GM12878 (cell line): ENCODE data around the gene TMEM30A. TPM values are rescaled to one million over a fixed set of nuclear protein-coding genes. Genes with fewer than 3 reads are reported as not detected.

ENCODE experiments used
- ATAC-seq: fragments of 200-7000 bp; cut with Tn5 transposase; 3 replicates; pipeline ENCODE4 v1.9.1; 2020; ENCODE audit warnings: mild to moderate bottlenecking, moderate library complexity
- BruUV-seq: library from RNA; stranded (reverse); fragments of 400-500 nt; replicated peaks from 2 replicates; lab custom pipeline; 2021; lab: Mats Ljungman, UMichigan
- CTCF ChIA-PET: fragments of 300-600 bp; sonication (Branson Sonifier 250); formaldehyde crosslinking; extraction: SDS; loops from one replicate; lab custom pipeline; 2021; ENCODE audit warnings: inconsistent platforms; lab: Yijun Ruan, JAX
- POLR2A ChIA-PET: fragments of 350-600 bp; formaldehyde crosslinking; extraction: SDS; loops from one replicate; lab custom pipeline; 2021; ENCODE audit warnings: inconsistent platforms; lab: Charles Lee
- RAD21 ChIA-PET: fragments of 300-600 bp; sonication (Branson Sonifier 250); formaldehyde crosslinking; loops from one replicate; lab custom pipeline; 2023; ENCODE audit warnings: antibody characterized with exemption; ENCODE audit not compliant: unreplicated experiment; lab: Charles Lee
- SMC1A ChIA-PET: fragments of 300-600 bp; sonication (Branson Sonifier 250); formaldehyde crosslinking; loops from one replicate; lab custom pipeline; 2023; ENCODE audit not compliant: unreplicated experiment, uncharacterized antibody; lab: Charles Lee
- DNase-seq: peaks from one replicate; pipeline ENCODE4 v3.0.0-alpha.2; 2011; ENCODE audit warnings: low read depth, low spot score
- FAIRE-seq: peaks from 3 replicates; lab custom pipeline; 2011; peaks lifted over from hg19 to GRCh38; lab: Jason Lieb, UNC
- H2AFZ ChIP-seq: 2 replicates; pipeline ENCODE4 v1.6.0; 2011; ENCODE audit warnings: low read depth, low read length, control low read depth; ENCODE audit not compliant: control insufficient read depth
- H3K27ac ChIP-seq: 2 replicates; pipeline ENCODE4 v1.5.1; 2011; ENCODE audit warnings: control low read depth; ENCODE audit not compliant: control insufficient read depth, insufficient read depth
- H3K27me3 ChIP-seq, 2 experiments: replicated peaks in 1 of 2; 2 replicates each; pipeline versions ENCODE4 v1.6.0 to v1.6.1; 2011; ENCODE audit warnings: low read length in 1 of 2; ENCODE audit not compliant: control insufficient read depth in 2 of 2, insufficient read depth in 2 of 2
- H3K36me3 ChIP-seq, 2 experiments: 2 replicates each; pipeline ENCODE4 v1.5.1; 2011; ENCODE audit warnings: low read length in 1 of 2; ENCODE audit not compliant: control insufficient read depth in 2 of 2, insufficient read depth in 2 of 2
- H3K4me1 ChIP-seq: 2 replicates; pipeline ENCODE4 v1.6.1; 2011; ENCODE audit warnings: mild to moderate bottlenecking, low read length, moderate library complexity, mixed read lengths; ENCODE audit not compliant: control insufficient read depth, insufficient read depth
- H3K4me2 ChIP-seq: 2 replicates; pipeline ENCODE4 v1.6.0; 2011; ENCODE audit warnings: control low read depth; ENCODE audit not compliant: control insufficient read depth, insufficient read depth
- H3K4me3 ChIP-seq: fragments of 200-600 bp; sonication (generic); 2 replicates; pipeline ENCODE4 v1.5.1; 2016
- H3K79me2 ChIP-seq: 2 replicates; pipeline ENCODE4 v1.6.0; 2011; ENCODE audit warnings: low read length; ENCODE audit not compliant: control insufficient read depth, insufficient read depth
- H3K9ac ChIP-seq: 2 replicates; pipeline ENCODE4 v1.8.0; 2011; ENCODE audit warnings: low read length, control low read depth, mixed read lengths; ENCODE audit not compliant: control insufficient read depth, insufficient read depth
- H3K9me3 ChIP-seq: replicated peaks from 3 replicates; pipeline ENCODE4 v1.5.1; 2011; ENCODE audit warnings: mild to moderate bottlenecking, low read length; ENCODE audit not compliant: control insufficient read depth, insufficient read depth
- H4K20me1 ChIP-seq: 2 replicates; pipeline ENCODE4 v1.6.0; 2011; ENCODE audit not compliant: control insufficient read depth, insufficient read depth
- BCL11A ChIP-seq: IDR thresholded peaks from 2 replicates; pipeline ENCODE4 v1.6.1; 2011; ENCODE audit warnings: low read depth, low read length
- CBX3 ChIP-seq: fragments of 200-600 bp; sonication (generic); IDR thresholded peaks from 2 replicates; pipeline ENCODE4 v1.6.1; 2016; ENCODE audit warnings: low read depth, borderline replicate concordance
- CREM ChIP-seq: IDR thresholded peaks from 2 replicates; pipeline ENCODE4 v1.6.1; 2014; ENCODE audit warnings: antibody characterized with exemption, low read depth
- EZH2 ChIP-seq: IDR thresholded peaks from 2 replicates; pipeline ENCODE4 v1.6.1; 2012; ENCODE audit warnings: low read depth, mild to moderate bottlenecking, control low read depth, inconsistent platforms, low read length, borderline replicate concordance; ENCODE audit not compliant: control insufficient read depth
- MTA3 ChIP-seq: IDR thresholded peaks from 2 replicates; pipeline ENCODE4 v1.6.1; 2012; ENCODE audit warnings: low read length, inconsistent platforms, borderline replicate concordance
- NBN ChIP-seq: fragments of 450-650 bp; IDR thresholded peaks from 2 replicates; pipeline ENCODE4 v1.6.1; 2016
- STAT3 ChIP-seq: IDR thresholded peaks from 2 replicates; pipeline ENCODE4 v1.6.1; 2011; ENCODE audit warnings: low read depth, low read length, improper control_type of control experiment
- WGBS: methylation state at CpG from one replicate; pipeline ENCODE4 v1.1.6; 2016; ENCODE audit warnings: low lambda C conversion rate; ENCODE audit not compliant: insufficient replicate concordance, insufficient coverage; ENCODE audit errors: missing lambda C conversion rate; 5-methylcytosine and 5-hydroxymethylcytosine counted together
- in situ Hi-C: fragments of 300-500 bp; cut with MboI; formaldehyde crosslinking; loops from 9 replicates; pipeline ENCODE4 v1.14.3; 2018; ENCODE audit warnings: mixed read lengths
- intact Hi-C: fragments of 100-400 bp; cut with micrococcal nuclease; formaldehyde crosslinking; loops from one replicate; pipeline ENCODE4 v1.14.2; 2022; ENCODE audit not compliant: unreplicated experiment
- polyA plus RNA-seq, 11 experiments: library from polyadenylated mRNA; depleted of rRNA in 4 of 11; unstranded in 6 of 11; stranded (reverse) in 5 of 11; fragments of >200 nt; fragmentation: Nextera tagmentation in 4 of 11; fragmentation: Illumina TruSeq in 1 of 11; extraction: Ambion mirVana in 4 of 11; extraction: Trizol in 1 of 11; gene quantifications; 1 replicate in 1 of 11; 2 replicates in 10 of 11; pipeline versions ENCODE4 v1.2.1 to v1.2.3, GENCODE V29; 2011 to 2016; ENCODE audit warnings: inconsistent platforms in 2 of 11, missing spikeins in 2 of 11, low read depth in 1 of 11
- total RNA-seq, 4 experiments: library from RNA; depleted of rRNA in 3 of 4; stranded (reverse); fragments of >200 nt in 3 of 4; fragmentation: Illumina TruSeq in 1 of 4; extraction: Trizol in 1 of 4; gene quantifications; 2 replicates each; pipeline versions ENCODE4 v1.2.1 to v1.2.3, GENCODE V29; 2013 to 2021
- TF ChIP-seq, protein P1 (sequence below): fragments of 450-650 bp; IDR thresholded peaks from 2 replicates; pipeline ENCODE4 v1.6.1; 2018; ENCODE audit warnings: borderline replicate concordance, mild to moderate bottlenecking; ENCODE audit not compliant: partially characterized antibody
- TF ChIP-seq, protein P2 (sequence below): fragments of 450-650 bp; IDR thresholded peaks from 2 replicates; pipeline ENCODE4 v1.6.1; 2017; ENCODE audit warnings: mild to moderate bottlenecking, low read depth, inconsistent platforms; ENCODE audit not compliant: poor library complexity, severe bottlenecking

Gene TMEM30A
- total and polyA plus RNA-seq, 10 of the 15 experiments (the other 5 are each of a cell fraction or from before 2014, with no cell fraction given), result 11.9 to 61.6 (median 43.2) TPM

DNA sequence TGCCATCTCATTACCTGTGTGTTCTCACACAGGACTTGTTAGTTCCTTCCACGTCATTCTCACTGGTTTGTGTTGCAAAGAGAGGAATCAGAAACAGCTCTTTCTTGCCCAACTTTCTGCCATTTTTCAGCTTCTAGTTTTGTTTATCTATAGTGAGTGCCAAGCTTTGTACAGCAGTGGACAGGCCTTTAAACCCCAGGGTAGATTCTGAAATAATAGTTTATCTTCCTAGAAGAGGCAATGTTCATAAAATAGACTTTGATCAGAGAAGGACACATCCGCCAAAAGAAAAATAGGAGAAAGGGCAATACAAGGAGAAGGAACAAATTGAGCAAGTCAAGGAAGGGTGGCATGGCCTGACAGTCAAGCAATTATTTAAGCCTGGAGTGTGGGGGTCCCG, 17.7 kb upstream of the TMEM30A start:
- no peaks in the 10 kb centered on the region for H3K4me1 ChIP-seq
- TF ChIP-seq CBX3, result no peak
- no peak for TF ChIP-seq EZH2
- no peak for TF ChIP-seq MTA3
- no peak overlapping the region for H3K4me3 ChIP-seq
- no peaks in the 10 kb centered on the region for H3K79me2 ChIP-seq
- H3K36me3 ChIP-seq, result no peaks in the 10 kb centered on the region
- ChIA-PET POLR2A (interaction anchor here (0.5 kb wide), 1 partner anchor 168 kb away, joined by 7 read pairs; no protein-coding TSS in a partner anchor), RAD21 (no interaction called here), SMC1A (interaction anchor here (1.4 to 4.8 kb wide), 5 partner anchors 8 to 225 kb away, joined by 4 to 40 read pairs (median 4); partner anchors contain the start of gene FILIP1), CTCF (interaction anchor here (0.6 to 7.9 kb wide), 6 partner anchors 35 to 486 kb away, joined by 3 to 68 read pairs (median 11); no protein-coding TSS in a partner anchor)
- H3K27me3 ChIP-seq, result no peaks in the 10 kb centered on the region
- BruUV-seq, result no TSS peak
- no peak for ATAC-seq
- H3K4me2 ChIP-seq, result no peak overlapping the region
- H2AFZ ChIP-seq, result no peak overlapping the region
- intact Hi-C loops, result no loop called here
- no peak overlapping the region for H3K9ac ChIP-seq
- 69% methylated on average over 3 of the region's 3 CpGs for WGBS
- no peak for DNase-seq
- in situ Hi-C loops, result no loop called here
- FAIRE-seq, result no peak
- H3K9me3 ChIP-seq, result no peaks in the 10 kb centered on the region
- H4K20me1 ChIP-seq, result no peaks in the 10 kb centered on the region
- H3K27ac ChIP-seq, result no peak overlapping the region

DNA sequence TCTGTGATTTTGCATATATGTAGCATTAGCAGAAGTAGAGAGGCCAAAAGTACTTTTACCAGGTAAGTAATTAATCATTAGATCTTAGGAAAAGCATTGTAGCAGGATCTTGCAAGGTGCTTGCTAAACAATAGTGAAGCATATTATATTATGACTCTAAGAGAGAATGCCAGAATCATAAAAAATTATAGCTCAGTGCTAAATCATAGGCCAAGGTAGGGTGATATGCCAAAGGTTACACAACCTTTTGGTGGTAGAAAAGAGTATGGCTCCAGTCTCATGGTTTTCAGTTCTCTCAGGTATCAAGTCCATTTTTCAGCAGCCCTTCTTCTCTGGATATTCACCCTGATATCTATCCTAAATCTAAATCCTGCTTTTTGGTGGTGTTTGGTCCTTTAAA, 16.9 kb upstream of the TMEM30A start:
- ChIA-PET POLR2A (no interaction called here), CTCF (interaction anchor here (0.9 to 7.9 kb wide), 5 partner anchors 34 to 226 kb away, joined by 3 to 68 read pairs (median 19); no protein-coding TSS in a partner anchor), SMC1A (interaction anchor here (0.8 to 4.8 kb wide), 6 partner anchors 9 to 227 kb away, joined by 3 to 40 read pairs (median 4); partner anchors contain the start of gene FILIP1), RAD21 (interaction anchor here (2.0 to 3.0 kb wide), 2 partner anchors 34 to 227 kb away, joined by 6 to 13 read pairs; no protein-coding TSS in a partner anchor)
- in situ Hi-C loops, result no loop called here
- Histone ChIP-seq H3K27me3 (no peaks in the 10 kb centered on the region), H3K36me3 (no peaks in the 10 kb centered on the region), H2AFZ (no peak overlapping the region), H3K9me3 (no peaks in the 10 kb centered on the region), H3K9ac (no peak overlapping the region), H3K4me3 (no peak overlapping the region), H3K4me2 (no peak overlapping the region), H3K27ac (no peak overlapping the region), H3K79me2 (no peaks in the 10 kb centered on the region), H3K4me1 (no peaks in the 10 kb centered on the region), H4K20me1 (no peaks in the 10 kb centered on the region)
- ATAC-seq, result no peak
- intact Hi-C loops, result no loop called here
- no peak for DNase-seq
- FAIRE-seq, result no peak
- BruUV-seq, result no TSS peak
- TF ChIP-seq, protein P1, sequence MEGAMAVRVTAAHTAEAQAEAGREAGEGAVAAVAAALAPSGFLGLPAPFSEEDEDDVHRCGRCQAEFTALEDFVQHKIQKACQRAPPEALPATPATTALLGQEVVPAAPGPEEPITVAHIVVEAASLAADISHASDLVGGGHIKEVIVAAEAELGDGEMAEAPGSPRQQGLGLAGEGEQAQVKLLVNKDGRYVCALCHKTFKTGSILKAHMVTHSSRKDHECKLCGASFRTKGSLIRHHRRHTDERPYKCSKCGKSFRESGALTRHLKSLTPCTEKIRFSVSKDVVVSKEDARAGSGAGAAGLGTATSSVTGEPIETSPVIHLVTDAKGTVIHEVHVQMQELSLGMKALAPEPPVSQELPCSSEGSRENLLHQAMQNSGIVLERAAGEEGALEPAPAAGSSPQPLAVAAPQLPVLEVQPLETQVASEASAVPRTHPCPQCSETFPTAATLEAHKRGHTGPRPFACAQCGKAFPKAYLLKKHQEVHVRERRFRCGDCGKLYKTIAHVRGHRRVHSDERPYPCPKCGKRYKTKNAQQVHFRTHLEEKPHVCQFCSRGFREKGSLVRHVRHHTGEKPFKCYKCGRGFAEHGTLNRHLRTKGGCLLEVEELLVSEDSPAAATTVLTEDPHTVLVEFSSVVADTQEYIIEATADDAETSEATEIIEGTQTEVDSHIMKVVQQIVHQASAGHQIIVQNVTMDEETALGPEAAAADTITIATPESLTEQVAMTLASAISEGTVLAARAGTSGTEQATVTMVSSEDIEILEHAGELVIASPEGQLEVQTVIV, result no peak
- TF ChIP-seq MTA3 (no peak), STAT3 (no peak), NBN (no peak), CREM (no peak), BCL11A (no peak)
- TF ChIP-seq, protein P2, sequence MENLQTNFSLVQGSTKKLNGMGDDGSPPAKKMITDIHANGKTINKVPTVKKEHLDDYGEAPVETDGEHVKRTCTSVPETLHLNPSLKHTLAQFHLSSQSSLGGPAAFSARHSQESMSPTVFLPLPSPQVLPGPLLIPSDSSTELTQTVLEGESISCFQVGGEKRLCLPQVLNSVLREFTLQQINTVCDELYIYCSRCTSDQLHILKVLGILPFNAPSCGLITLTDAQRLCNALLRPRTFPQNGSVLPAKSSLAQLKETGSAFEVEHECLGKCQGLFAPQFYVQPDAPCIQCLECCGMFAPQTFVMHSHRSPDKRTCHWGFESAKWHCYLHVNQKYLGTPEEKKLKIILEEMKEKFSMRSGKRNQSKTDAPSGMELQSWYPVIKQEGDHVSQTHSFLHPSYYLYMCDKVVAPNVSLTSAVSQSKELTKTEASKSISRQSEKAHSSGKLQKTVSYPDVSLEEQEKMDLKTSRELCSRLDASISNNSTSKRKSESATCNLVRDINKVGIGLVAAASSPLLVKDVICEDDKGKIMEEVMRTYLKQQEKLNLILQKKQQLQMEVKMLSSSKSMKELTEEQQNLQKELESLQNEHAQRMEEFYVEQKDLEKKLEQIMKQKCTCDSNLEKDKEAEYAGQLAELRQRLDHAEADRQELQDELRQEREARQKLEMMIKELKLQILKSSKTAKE, result no peak
